Measurements from ENCODE around the gene CACNA1C. TPM values are rescaled to one million over a fixed set of nuclear protein-coding genes. Genes with fewer than 3 reads are reported as not detected.

The CACNA1C gene
- total RNA-seq, 2 donors from 2014 or later, result 4.4 to 10.1 TPM

DNA sequence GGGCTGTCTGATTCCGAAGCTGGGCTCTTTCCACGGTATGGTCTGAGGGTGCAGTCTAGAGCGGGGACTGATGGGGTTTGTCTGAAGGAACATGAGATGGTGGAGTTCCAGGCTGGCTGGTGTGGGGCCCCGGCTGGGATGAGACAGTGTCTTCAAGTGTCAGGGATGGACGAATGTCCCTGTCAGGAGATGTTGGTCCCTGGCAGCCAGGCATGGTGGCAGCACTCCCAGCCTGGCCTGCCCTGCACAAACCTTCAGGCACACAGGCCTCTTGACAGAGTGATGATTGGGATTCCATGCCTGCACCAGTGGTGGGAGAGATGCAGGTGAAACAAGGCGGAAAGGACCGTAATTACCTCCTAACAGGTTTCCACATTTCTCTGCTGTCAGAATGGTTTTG is 221.9 kb downstream of the CACNA1C start:
- intact Hi-C loops (cut with DNase I, micrococcal nuclease), result no loop called here
- DNase-seq, result no peak
- ATAC-seq, result no peak

DNA sequence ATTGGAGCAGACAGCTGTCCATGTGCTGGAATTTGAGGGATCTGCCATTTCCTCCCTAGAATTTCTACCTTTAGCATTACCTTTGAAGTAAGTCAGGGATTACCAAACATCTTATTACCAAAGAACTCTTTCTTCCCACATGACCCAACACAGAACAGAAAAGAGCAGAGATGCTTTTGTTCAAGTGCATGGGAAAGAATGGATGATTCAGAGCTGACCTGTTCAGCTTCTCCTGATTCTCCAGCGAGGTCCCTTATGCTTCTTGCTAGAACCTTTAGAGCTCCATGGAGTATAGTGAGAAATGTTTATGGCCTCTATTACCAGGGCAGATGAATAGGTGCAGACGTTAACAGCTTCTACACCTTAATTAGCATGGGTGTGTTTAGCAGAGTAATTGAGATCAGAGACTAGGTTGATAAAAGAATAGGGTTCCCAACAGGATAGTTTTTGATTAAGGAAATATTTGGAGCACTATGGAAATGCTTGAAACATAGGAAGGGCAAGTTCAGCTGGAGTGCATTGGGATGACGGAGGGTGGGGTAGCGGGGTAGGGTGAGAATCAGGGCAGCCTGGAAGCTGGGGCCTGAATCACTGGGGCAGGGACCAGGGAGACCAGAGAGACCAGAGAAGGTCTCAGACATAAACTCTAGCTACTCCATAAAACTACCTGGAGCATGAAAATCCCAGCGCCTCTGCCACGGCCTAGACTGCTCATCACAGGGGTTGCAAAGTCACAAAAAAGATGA is 223.7 kb downstream of the CACNA1C start:
- DNase-seq (no peak), ATAC-seq (peak; percentile 97)
- intact Hi-C loops (cut with DNase I, micrococcal nuclease), result no loop called here

DNA sequence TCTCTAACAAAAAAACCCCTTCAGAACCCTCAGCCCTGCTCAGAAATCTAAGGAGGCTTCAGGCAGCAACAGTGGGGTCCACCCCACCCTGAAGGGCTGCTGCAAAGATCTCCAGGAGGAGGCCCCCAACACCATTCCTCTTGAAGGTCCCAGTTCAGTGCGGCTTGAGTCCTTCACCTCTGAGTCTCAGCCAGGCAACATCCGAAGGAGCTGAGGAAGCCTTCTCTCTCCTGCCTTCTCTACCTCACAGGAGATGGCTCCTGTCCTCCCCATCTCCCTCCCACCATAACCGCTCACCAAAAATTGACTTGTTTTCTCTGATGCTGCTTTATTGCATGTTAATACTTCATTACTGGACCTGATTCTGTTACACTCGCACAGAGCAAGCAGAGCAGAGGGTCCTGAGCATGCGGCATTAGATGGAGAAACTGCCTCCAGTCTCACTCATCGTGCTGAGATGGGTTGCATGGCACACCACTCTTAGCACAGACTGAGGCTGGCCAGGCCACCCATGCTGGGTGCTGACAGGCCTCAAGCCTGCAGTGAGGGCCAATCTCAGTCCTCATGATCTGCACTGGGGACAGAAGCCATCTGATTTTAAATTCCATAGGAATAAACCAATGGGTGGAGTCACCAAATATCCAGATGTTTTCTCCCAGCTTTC is 224.8 kb downstream of the CACNA1C start:
- no peak for DNase-seq
- no peak for ATAC-seq
- intact Hi-C loops (cut with DNase I, micrococcal nuclease), result no loop called here

DNA sequence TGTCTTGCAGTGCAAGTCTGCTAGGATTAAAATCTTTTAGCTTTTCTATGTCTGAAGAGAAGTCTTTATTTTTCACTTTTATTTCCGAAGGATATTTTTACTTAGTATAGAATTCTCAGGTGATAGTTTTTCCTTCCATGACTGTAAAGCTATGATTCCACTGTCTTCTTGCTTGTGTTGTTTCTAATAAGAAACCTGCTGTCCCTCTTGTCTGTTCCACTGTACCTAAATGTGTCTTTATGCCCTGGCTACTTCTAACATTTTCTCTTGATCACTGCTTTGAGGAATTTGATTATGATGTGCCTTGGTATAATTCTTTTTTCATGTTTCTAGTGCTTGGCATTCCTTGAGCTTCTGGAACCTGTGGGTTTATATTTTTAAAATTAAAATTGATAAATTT is 228.7 kb downstream of the CACNA1C start:
- DNase-seq (no peak), ATAC-seq (no peak)
- intact Hi-C loops (cut with DNase I, micrococcal nuclease), result loop anchor here in 1 of 2 donors (10.0 kb wide), 1 partner anchor 227 kb away; the partner anchor contains the start of gene CACNA1C

DNA sequence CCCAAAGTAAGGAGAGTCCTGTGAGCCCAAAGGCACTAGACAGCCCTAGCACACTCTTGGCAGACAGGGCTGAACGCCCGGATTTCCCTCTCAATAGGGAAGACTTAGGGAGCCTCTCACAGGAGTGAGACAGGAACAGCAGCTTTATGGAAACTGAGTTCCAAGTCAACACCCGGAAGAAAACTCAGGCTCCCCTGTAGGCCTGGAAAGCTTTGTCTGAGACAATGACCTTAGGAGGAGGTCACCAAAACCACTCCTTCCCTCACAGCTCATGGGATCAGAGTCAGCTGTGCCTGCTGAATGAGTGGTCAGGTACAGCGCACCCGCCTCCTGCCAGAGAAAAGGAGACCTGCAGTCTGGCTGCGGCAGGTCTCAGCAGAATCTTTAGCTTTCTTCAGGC is 229.5 kb downstream of the CACNA1C start:
- intact Hi-C loops (cut with DNase I, micrococcal nuclease), result loop anchor here in 1 of 2 donors (10.0 kb wide), 1 partner anchor 228 kb away; the partner anchor contains the start of gene CACNA1C
- ATAC-seq, result peak; percentile 64
- peak in 1 of 2 donors; percentile 22 for DNase-seq

DNA sequence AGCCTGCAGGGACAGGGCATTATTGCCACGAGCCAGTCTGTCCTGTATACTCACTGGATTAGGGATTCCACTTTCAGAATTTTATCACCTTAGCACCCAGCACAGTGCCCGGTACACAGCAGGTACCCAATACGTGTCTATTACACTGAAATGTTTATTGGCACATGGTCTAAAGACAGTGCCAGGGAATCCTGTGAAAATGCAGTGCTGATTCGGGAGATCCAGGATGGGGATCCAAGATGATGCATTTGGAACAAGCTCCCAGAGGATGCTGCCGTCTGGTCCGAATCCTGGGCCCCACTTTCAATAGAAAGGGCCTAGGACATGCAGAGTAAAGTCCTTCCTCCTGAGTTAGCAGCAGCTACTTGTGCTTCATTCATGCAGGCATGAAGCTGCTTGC is 230.7 kb downstream of the CACNA1C start:
- no peak for ATAC-seq
- intact Hi-C loops (cut with DNase I, micrococcal nuclease), result loop anchor here in 1 of 2 donors (10.0 kb wide), 1 partner anchor 229 kb away; the partner anchor contains the start of gene CACNA1C
- no peak for DNase-seq

DNA sequence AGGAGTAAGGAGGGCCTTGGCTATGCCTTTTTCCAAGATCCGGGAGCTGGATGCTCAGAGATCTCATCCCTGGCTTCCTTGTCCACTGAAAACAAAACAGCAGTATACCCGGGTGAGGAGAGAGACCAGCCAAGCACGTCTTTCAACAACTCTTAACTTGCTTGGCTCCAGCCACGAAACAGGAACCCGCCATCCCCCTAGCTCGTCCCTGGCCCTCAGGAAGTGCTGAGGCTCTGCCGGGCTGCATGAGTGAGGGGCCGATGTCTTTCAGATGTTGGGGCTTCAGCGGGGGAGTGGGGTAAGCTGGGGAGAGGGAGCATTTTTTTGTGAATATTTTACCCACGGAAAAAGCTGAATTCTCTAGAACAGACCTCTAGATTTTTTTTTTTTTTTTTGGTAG is 231.1 kb downstream of the CACNA1C start:
- intact Hi-C loops (cut with DNase I, micrococcal nuclease), result loop anchor here in 1 of 2 donors (10.0 kb wide), 1 partner anchor 229 kb away; the partner anchor contains the start of gene CACNA1C
- ATAC-seq, result no peak
- DNase-seq, result no peak

DNA sequence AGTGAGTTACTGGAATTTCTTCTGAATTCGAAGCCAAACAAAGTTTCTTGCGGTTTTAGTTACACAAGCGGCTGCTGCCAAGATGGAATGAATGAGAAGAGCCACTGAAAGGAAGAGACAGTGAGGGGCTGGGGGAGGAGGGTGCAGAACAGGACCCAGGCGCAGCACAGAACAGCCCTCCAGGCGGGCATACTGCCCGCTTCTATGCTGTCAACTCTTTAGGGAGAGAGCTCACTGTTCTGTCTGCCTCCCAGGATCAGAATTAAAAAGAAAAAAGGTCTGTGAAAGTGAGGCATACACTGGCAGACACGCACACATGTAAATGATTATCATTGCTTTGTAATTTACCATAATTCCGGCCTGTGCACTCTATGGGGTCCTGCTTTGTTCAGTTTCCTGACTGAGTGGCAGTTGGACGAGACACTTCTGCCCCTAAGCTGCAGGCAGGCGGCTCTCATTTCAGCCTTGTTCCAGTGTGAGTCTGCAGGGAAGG is 231.6 kb downstream of the CACNA1C start:
- DNase-seq, result no peak
- intact Hi-C loops (cut with DNase I, micrococcal nuclease), result loop anchor here in 1 of 2 donors (10.0 kb wide), 1 partner anchor 230 kb away; the partner anchor contains the start of gene CACNA1C
- ATAC-seq, result no peak

DNA sequence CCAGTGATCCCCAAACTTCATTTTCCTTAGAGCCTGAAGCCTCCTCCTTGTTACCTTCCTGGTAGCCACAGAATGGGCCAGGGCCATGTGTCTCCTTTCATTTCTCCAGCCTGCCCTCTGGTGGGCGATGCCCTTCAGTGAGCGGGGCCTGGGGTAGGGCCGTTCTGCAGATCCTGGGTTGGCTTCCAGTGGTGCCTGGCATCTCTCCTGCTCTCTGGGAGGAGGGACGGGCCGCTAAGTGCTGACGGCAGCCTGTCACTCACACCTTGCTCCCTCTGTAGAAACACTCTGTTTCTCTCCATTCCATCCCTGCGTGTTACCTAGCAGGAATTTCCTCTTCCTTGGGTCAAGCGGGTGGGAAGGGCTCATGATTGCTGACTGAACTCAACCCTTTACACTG is 232.1 kb downstream of the CACNA1C start:
- ATAC-seq, result peak; percentile 89
- DNase-seq, result peak; percentile 72 to 89
- intact Hi-C loops (cut with DNase I, micrococcal nuclease), result loop anchor here in 1 of 2 donors (10.0 kb wide), 1 partner anchor 230 kb away; the partner anchor contains the start of gene CACNA1C

DNA sequence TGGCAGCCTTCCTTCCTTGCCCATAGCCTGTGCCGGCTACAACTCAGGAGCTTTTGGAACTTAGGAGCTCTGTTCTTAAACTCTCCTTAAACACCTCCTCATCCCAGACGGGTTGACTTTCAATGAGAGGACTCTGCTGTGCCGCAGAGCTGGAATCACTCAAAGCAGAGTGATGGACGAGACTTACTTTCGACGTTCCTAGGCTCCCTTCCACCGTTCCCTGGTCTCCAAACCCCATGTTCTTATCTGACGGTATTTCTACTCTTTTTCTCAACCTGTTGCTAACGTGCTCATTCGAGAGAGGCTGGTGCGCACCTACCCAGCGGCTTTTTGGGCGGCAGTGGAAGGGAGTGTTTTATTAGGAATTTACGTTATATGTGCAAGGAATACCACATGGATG is 232.7 kb downstream of the CACNA1C start:
- intact Hi-C loops (cut with DNase I, micrococcal nuclease), result loop anchor here in 1 of 2 donors (10.0 kb wide), 1 partner anchor 231 kb away; the partner anchor contains the start of gene CACNA1C
- DNase-seq, result no peak
- no peak for ATAC-seq

DNA sequence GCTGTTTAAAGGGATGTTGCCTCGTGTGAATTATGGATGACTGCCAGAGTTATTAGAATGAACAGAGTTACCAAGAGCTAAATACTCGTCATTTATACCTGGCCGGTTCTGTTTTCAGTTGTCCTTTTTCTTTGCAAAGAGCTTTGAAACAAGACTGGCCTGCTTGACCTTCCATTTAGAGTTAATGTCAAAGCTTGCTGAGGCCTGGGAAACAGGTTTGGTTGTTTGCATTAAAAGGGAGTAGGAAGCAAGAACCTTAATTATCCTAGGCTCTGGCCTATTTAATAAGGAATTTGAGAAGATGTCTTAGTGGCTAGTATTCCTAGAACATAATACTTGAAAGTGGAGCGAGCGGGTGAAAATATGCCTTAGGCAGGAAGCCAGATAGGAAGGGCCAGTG is 233.3 kb downstream of the CACNA1C start:
- intact Hi-C loops (cut with DNase I, micrococcal nuclease), result loop anchor here in 1 of 2 donors (10.0 kb wide), 1 partner anchor 231 kb away; the partner anchor contains the start of gene CACNA1C
- DNase-seq (no peak), ATAC-seq (no peak)

DNA sequence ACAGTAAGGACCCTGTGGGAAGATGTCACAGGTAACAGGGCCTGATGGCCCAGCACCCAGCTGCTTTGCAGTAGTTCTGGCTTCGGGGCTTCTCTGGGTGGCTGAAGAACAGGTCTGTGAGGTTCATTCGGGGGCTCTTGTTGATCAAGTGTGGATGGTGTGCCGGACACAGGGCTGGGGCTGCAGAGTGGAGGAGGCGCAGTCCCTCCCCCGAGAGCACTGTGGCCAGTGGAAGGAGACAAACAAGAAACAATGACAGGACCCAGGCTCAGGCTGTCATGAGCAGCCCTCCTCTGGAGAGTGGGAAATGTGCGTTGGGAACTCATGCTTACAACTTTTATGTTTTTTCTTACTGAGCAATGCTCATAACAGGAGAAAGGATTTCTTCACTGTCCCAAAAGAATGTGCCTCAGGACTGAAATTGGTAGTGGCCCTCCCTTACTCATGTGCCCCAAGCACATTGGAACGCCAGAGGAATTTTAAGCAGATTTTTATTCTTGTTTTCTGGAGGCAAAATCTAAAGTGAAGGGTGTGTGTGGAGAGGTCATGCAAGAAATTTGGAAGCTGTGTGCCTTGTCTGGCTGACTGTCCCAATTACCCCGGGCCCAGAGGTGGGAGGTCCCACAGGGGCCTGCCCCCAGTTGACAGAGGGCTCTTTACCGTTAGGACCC is 233.8 kb downstream of the CACNA1C start:
- intact Hi-C loops (cut with DNase I, micrococcal nuclease), result loop anchor here in 1 of 2 donors (10.0 kb wide), 1 partner anchor 232 kb away; the partner anchor contains the start of gene CACNA1C
- DNase-seq (no peak), ATAC-seq (no peak)

DNA sequence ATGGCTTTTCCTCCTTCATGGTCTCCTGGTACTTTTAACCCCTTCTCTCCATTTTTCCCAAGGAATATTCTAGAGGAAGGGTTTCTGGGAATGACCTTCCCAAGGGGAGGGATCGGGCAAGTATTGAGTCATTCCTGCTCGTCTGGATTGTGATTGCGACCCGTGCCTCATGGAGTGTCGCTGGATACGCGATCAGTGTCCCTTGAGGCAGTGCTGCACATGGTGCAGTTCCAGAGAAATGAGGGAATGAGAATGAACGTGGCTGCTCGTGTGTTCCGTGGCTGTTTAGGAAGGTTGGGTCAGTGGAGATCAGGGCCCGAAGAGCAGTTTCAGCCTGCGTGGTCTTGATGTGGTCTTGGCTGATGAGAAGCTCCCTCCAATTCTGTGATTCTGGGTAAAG is 234.4 kb downstream of the CACNA1C start:
- ATAC-seq (no peak), DNase-seq (no peak)
- intact Hi-C loops (cut with DNase I, micrococcal nuclease), result loop anchor here in 1 of 2 donors (10.0 kb wide), 1 partner anchor 232 kb away; the partner anchor contains the start of gene CACNA1C

DNA sequence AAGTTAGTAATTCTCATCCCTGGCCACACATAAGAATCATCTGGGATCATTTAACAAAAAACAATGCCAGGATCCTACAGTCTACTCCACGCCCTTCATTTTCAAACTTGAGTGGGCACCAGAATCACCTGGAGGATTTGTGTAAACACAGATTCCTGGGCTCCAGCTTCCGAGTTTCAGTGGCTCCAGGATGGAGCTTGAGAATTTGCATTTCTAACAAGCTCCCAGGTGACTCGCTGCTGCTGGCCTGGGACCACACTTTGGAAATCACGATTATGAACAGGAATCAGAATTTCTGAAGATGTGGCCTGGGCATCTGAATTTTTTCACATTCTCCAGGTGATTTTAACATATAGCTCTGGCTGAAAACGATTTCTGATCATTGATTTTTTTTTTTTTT is 234.8 kb downstream of the CACNA1C start:
- intact Hi-C loops (cut with DNase I, micrococcal nuclease), result loop anchor here in 1 of 2 donors (10.0 kb wide), 1 partner anchor 233 kb away; the partner anchor contains the start of gene CACNA1C

DNA sequence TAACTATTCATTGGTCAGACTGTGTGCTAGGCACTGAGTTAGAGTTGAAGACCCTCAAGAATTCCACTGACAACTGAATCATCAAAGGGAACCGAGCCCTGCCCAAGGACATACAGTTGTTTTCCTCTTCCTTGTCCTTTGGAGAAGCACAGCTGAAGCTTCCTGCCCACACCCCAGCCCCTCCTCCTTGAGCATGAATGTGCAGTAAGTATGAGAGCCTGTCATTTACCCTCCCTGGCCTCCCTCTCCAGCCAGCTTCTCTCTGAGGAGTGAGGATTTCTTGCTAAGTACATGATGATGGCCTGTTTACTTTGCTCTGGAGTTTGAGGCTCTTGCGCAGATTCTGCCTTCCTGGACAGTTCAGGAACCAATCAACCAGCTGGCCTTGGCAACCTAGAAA is 235.2 kb downstream of the CACNA1C start:
- intact Hi-C loops (cut with DNase I, micrococcal nuclease), result loop anchor here in 1 of 2 donors (10.0 kb wide), 1 partner anchor 233 kb away; the partner anchor contains the start of gene CACNA1C

More for the DNA sequence above, 234.8 kb downstream of the CACNA1C start:
- DNase-seq (no peak), ATAC-seq (no peak)

DNA sequence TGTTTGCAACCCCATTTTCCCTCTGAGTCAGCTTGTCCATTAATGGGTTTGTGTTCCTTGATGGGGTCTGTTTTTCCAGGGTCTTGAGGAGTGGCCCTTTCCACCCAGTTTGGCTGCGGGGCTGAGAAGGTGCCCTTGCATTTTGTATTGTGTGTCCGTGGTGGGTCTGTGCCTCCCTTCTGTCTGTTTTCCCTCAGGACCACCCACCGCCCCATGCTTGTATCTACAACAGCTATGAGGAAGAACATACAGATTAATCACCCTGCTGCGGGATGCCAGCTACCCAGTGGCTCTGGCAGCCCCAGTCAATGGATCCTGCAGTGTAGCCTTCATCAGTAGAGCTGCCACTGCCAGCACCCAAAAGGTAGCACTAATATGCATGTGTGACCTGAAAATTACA is 235.7 kb downstream of the CACNA1C start:
- intact Hi-C loops (cut with DNase I, micrococcal nuclease), result loop anchor here in 1 of 2 donors (10.0 kb wide), 1 partner anchor 234 kb away; the partner anchor contains the start of gene CACNA1C
- ATAC-seq (no peak), DNase-seq (no peak)

More for the DNA sequence above, 235.2 kb downstream of the CACNA1C start:
- ATAC-seq (peak; percentile 51), DNase-seq (no peak)

DNA sequence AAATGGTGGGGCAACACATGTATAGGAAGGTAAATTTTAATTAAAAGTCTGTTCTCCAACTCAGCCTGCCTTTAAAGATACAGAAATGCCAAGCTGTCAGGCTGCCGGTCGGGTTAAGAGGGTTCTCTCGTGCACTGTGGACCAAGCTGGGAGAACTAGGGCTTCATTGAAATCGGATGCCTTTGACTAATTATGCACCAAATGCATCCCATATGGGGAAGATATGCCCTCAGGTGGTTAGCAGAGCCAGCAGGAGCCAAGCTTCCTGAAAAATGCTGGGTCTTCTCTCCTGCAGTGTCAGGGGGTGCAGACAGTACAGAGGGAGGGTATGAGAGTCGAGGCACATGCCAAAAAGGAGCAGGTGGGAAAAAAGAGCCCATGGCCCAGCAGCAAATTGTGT is 236.1 kb downstream of the CACNA1C start:
- ATAC-seq, result no peak
- DNase-seq, result no peak
- intact Hi-C loops (cut with DNase I, micrococcal nuclease), result loop anchor here in 1 of 2 donors (10.0 kb wide), 1 partner anchor 234 kb away; the partner anchor contains the start of gene CACNA1C

DNA sequence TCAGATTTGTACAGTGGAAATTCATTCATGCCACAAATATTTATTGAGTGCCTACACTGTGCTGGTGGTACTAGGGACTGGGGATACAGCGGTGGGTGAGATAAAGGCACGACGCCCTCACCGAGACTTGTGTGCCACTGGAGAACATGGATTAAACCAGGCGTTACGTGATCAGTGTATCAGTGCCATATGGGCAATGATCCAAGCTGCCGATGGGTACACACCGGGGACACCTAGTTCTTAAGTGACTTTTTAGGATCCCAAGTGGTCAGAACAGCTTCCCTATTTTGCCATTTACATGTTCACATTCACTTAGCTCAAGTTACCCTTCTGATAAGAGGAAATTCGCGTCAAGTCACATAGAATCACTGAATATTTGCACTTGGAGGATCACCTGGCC is 236.7 kb downstream of the CACNA1C start:
- intact Hi-C loops (cut with DNase I, micrococcal nuclease), result loop anchor here in 1 of 2 donors (10.0 kb wide), 1 partner anchor 235 kb away; the partner anchor contains the start of gene CACNA1C
- DNase-seq (no peak), ATAC-seq (no peak)

Data from left colon (tissue), 2 donors.